ENCODE measurements around the gene PKM.
A peak's percentile ranks its signal among the peaks of the same experiment; 100 is the strongest.

DNA sequence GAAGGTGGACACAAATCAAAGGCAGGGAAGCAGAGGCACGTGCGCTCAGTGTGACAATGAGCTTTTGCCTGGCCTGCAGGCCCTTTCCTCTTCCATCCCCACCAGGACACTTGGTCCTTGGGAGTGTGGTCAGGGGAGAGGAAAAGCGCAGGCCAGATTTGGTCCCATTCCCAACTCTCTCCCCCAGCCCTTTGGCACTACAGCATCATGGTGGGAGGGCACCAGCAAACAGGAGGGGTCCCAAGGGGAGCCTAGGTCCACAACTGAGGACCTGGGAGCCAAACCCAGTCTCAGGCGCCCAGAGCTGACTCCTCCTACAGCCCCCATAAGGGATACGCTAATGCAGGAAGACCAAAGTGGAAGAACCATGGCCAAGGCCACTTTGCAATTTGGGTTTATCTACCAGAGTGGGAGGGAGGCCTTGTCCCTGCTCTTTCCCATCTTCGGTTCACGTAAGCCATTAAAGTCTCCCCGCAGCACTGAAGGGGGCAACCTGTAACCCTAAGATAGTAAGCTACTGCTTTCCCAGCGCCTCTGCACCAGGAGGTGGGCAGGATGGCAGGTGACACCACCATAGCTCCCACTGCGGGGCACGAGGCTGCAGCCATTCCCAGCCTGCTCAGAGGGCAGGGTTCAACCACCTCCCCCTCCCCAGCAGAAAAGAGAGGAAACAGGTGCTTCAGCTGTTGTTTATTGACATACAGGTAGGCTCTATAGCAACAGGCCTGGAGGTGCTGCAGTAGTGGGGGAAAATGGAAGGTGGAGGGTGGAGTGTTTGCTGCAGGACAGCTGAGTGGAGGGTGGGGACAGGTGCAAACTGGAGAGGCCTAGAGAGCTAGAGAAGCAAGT is 32.4 kb downstream of the PKM start:
- TF ChIP-seq POLR2A (IDR thresholded peaks at IDR 0.05; ENCODE audit: low read depth, low read length) = peak; percentile 41; the same call in 1 of the 2 replicates
- TF ChIP-seq POLR2AphosphoS5 (IDR thresholded peaks at IDR 0.05; ENCODE audit: low read depth, low read length) = peak; percentile 45; the same call in 1 of the 2 replicates
- no peak for TF ChIP-seq TAF1 (IDR thresholded peaks at IDR 0.05; ENCODE audit: low read depth, low read length)
- TF ChIP-seq PAX5 (IDR thresholded peaks at IDR 0.05; ENCODE audit: insufficient read depth, low read length, severe bottlenecking) = no peak
